Adrenal gland (tissue), 5 donors: ENCODE measurements around the gene CRYBG1.

ENCODE experiments used
- CTCF ChIP-seq, 6 experiments: fragments of 450-650 bp in 4 of 6; fragments of 200-600 bp in 2 of 6; sonication (generic) in 1 of 6; IDR thresholded peaks; 1 replicate in 5 of 6; 2 replicates in 1 of 6; pipeline versions ENCODE4 v1.5.1 to v1.8.0; 2016 to 2021; ENCODE audit warnings: antibody characterized with exemption in 6 of 6, mild to moderate bottlenecking in 2 of 6, moderate library complexity in 1 of 6
- POLR2A ChIP-seq, 2 donors: fragments of 450-650 bp; IDR thresholded peaks; one replicate each; pipeline ENCODE4 v1.6.1; 2017; ENCODE audit warnings: antibody characterized with exemption in 2 of 2, mild to moderate bottlenecking in 2 of 2, moderate library complexity in 1 of 2
- donor health status: DM: no; HTN: no; CAD: no.

DNA sequence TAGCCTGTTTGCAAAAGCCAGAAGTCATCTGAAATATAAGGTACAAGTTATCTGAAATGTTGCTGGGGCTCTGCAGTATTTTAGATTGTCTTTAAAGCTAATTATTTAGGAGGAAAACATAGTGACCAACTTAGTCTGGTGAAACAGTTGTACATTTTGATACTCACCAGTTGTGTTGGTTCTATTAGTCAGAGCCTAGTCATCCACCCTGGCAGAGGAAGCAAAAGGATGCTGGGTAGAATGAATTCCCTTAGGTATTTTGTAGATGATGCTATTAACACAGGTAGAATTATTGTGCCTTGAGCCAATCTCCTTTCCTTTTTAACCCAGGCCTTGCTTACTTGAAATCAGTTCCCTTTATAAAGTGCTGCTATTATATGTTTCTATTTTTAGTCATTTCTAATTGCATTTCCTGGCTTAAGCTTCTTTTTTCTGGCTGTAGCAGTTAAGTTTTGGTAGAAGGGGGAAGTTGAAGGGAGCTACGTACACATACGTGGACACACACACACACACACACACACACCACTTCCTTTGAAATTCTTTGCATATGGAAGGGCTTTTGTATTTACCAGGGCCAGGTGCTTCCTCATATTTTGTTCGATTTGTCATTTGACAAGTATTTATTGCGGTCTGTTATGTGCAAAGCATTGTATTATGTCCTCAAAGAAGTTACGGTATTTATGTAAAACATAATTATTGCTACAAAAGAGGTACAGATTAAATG lies 186.3 kb downstream of the CRYBG1 start:
- TF ChIP-seq POLR2A (IDR thresholded peaks at IDR 0.05) (no peak), CTCF (IDR thresholded peaks at IDR 0.05) (no peak)
